WTC11 (cell line): ENCODE data around the gene RGS19. TPM values are rescaled to one million over a fixed set of nuclear protein-coding genes. Genes with fewer than 3 reads are reported as not detected.
A peak's percentile ranks its signal among the peaks of the same experiment; 100 is the strongest.

Experiments
- ATAC-seq: fragments of 200-7000 bp; cut with Tn5 transposase; 2 replicates; pipeline ENCODE4 v1.10.0; 2021; ENCODE audit warnings: mild to moderate bottlenecking, moderate library complexity
- Bru-seq: library from RNA; stranded (reverse); fragments of 400-500 nt; gene quantifications from one replicate; lab custom pipeline; 2021; lab: Mats Ljungman, UMichigan
- CTCF ChIA-PET: fragments of 300-600 bp; sonication (Branson Sonifier 250); formaldehyde crosslinking; loops from one replicate; lab custom pipeline; 2021; ENCODE audit warnings: antibody characterized with exemption; lab: Charles Lee
- POLR2A ChIA-PET: fragments of 350-600 bp; sonication (Branson Sonifier 250); formaldehyde crosslinking; loops from one replicate; lab custom pipeline; 2021; ENCODE audit warnings: antibody characterized with exemption; lab: Charles Lee
- DNase-seq: peaks from one replicate; pipeline ENCODE4 v3.0.0; 2021; ENCODE audit warnings: low spot score
- H3K27ac Mint-ChIP-seq: 2 replicates; pipeline ENCODE4 v1.8.0; 2021; ENCODE audit warnings: mixed read lengths
- H3K27me3 Mint-ChIP-seq: 2 replicates; pipeline ENCODE4 v1.8.0; 2021; ENCODE audit warnings: low read depth, mild to moderate bottlenecking, moderate library complexity, mixed read lengths
- H3K36me3 Mint-ChIP-seq: 2 replicates; pipeline ENCODE4 v1.8.0; 2021; ENCODE audit warnings: mixed read lengths
- H3K4me1 Mint-ChIP-seq: 2 replicates; pipeline ENCODE4 v1.8.0; 2022; ENCODE audit warnings: mixed read lengths
- H3K4me3 Mint-ChIP-seq: 2 replicates; pipeline ENCODE4 v1.8.0; 2021; ENCODE audit warnings: mild to moderate bottlenecking, moderate library complexity, mixed read lengths
- H3K9me3 Mint-ChIP-seq: 2 replicates; pipeline ENCODE4 v1.8.0; 2021; ENCODE audit warnings: mixed read lengths
- AFF4 ChIP-seq: sonication (generic); formaldehyde crosslinking; IDR thresholded peaks from 2 replicates; pipeline ENCODE4 v1.8.1; 2023; ENCODE audit warnings: mild to moderate bottlenecking, missing genetic modification reagents, borderline replicate concordance
- CREB1 ChIP-seq: sonication (generic); formaldehyde crosslinking; IDR thresholded peaks from 2 replicates; pipeline ENCODE4 v1.8.0; 2023; ENCODE audit warnings: mild to moderate bottlenecking, missing genetic modification reagents
- CREM ChIP-seq: sonication (generic); formaldehyde crosslinking; IDR thresholded peaks from 2 replicates; pipeline ENCODE4 v1.8.1; 2022; ENCODE audit warnings: mild to moderate bottlenecking, missing genetic modification reagents, moderate library complexity
- E2F5 ChIP-seq: sonication (generic); formaldehyde crosslinking; IDR thresholded peaks from 2 replicates; pipeline ENCODE4 v1.8.1; 2022; ENCODE audit warnings: mild to moderate bottlenecking, moderate library complexity, missing genetic modification reagents
- ELF4 ChIP-seq: sonication (generic); formaldehyde crosslinking; IDR thresholded peaks from 2 replicates; pipeline ENCODE4 v1.8.1; 2022; ENCODE audit warnings: low read depth, mild to moderate bottlenecking, moderate library complexity, missing genetic modification reagents
- EMX1 ChIP-seq: fragments of 250-450 bp; sonication (Bioruptor Pico); IDR thresholded peaks from 2 replicates; pipeline ENCODE4 v1.8.0; 2021; ENCODE audit warnings: mild to moderate bottlenecking
- ERG ChIP-seq: fragments of 250-450 bp; sonication (Bioruptor Pico); IDR thresholded peaks from 2 replicates; pipeline ENCODE4 v1.8.0; 2021; ENCODE audit warnings: mild to moderate bottlenecking
- HMGA2 ChIP-seq: fragments of 250-450 bp; sonication (Bioruptor Pico); IDR thresholded peaks from 2 replicates; pipeline ENCODE4 v1.4.0; 2021; ENCODE audit warnings: mild to moderate bottlenecking, moderate library complexity
- IRF2 ChIP-seq: sonication (generic); formaldehyde crosslinking; IDR thresholded peaks from 2 replicates; pipeline ENCODE4 v1.8.0; 2022; ENCODE audit warnings: low read depth, missing genetic modification reagents, borderline replicate concordance
- JAZF1 ChIP-seq: fragments of 250-450 bp; sonication (Bioruptor Pico); IDR thresholded peaks from 2 replicates; pipeline ENCODE4 v1.9.0; 2021; ENCODE audit warnings: moderate library complexity, mild to moderate bottlenecking, inconsistent platforms
- MYBL2 ChIP-seq: sonication (generic); formaldehyde crosslinking; IDR thresholded peaks from 2 replicates; pipeline ENCODE4 v1.8.1; 2023; ENCODE audit warnings: mild to moderate bottlenecking, moderate library complexity, missing genetic modification reagents
- OVOL2 ChIP-seq: fragments of 250-450 bp; sonication (Bioruptor Pico); IDR thresholded peaks from 2 replicates; pipeline ENCODE4 v1.9.0; 2021; ENCODE audit warnings: mild to moderate bottlenecking, borderline replicate concordance
- STAT6 ChIP-seq: sonication (generic); formaldehyde crosslinking; conservative IDR thresholded peaks from 2 replicates; pipeline ENCODE4 v1.8.1; 2023; ENCODE audit warnings: mild to moderate bottlenecking, low read depth, missing genetic modification reagents, moderate library complexity
- ZMAT4 ChIP-seq: fragments of 250-450 bp; sonication (Bioruptor Pico); IDR thresholded peaks from 2 replicates; pipeline ENCODE4 v1.9.0; 2021; ENCODE audit warnings: mild to moderate bottlenecking
- ZNF317 ChIP-seq: sonication (generic); formaldehyde crosslinking; IDR thresholded peaks from 2 replicates; pipeline ENCODE4 v1.8.1; 2023; ENCODE audit warnings: low read depth, mild to moderate bottlenecking, moderate library complexity, missing genetic modification reagents, borderline replicate concordance
- ZNF423 ChIP-seq: fragments of 250-450 bp; sonication (Bioruptor Pico); IDR thresholded peaks from 2 replicates; pipeline ENCODE4 v2.1.2; 2022; ENCODE audit warnings: mild to moderate bottlenecking, moderate library complexity
- long read RNA-seq, 3 experiments: library from RNA in 1 of 3; library from capped mRNA in 1 of 3; library from polyadenylated mRNA in 1 of 3; unstranded in 2 of 3; stranded (forward) in 1 of 3; transcript quantifications; one replicate each; pipeline ENCODE4 v2.0.0, GENCODE V29; 2021
- total RNA-seq: library from RNA; stranded (reverse); gene quantifications from 3 replicates; pipeline ENCODE4 v1.2.3, GENCODE V29; 2021
- TF ChIP-seq, protein P1 (sequence below): fragments of 250-450 bp; sonication (Bioruptor Pico); IDR thresholded peaks from 2 replicates; pipeline ENCODE4 v1.9.0; 2021; ENCODE audit warnings: mild to moderate bottlenecking, borderline replicate concordance
- TF ChIP-seq, protein P2 (sequence below): sonication (generic); formaldehyde crosslinking; IDR thresholded peaks from 2 replicates; pipeline ENCODE4 v1.8.0; 2022; ENCODE audit warnings: mild to moderate bottlenecking, missing genetic modification reagents

Gene RGS19, protein sequence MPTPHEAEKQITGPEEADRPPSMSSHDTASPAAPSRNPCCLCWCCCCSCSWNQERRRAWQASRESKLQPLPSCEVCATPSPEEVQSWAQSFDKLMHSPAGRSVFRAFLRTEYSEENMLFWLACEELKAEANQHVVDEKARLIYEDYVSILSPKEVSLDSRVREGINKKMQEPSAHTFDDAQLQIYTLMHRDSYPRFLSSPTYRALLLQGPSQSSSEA
- total RNA-seq, result 13.8 to 15.9 TPM (median 15.1 TPM) in 3 replicates
- percentile 47 among the genes with signal in this experiment for Bru-seq, nascent RNA
- long read RNA-seq, experiment 1, transcript RGS19-202 (6 exons, 1,593 nt), result major isoform, 20 of 53 reads
- long read RNA-seq, experiment 1, transcript RGS19-201 (6 exons, 1,510 nt), result minor isoform, 19 of 53 reads
- long read RNA-seq, experiment 1, partial matches to known transcripts, result 2 of 53 reads
- long read RNA-seq, experiment 1, other reads (novel, unspliced or antisense), result 12 of 53 reads
- long read RNA-seq, experiment 2, partial matches to known transcripts, result 6 of 14 reads
- long read RNA-seq, experiment 2, other reads (novel, unspliced or antisense), result 2 of 14 reads
- long read RNA-seq, experiment 3, transcript RGS19-201 (6 exons, 1,510 nt), result major isoform, 5 of 16 reads
- long read RNA-seq, experiment 3, partial matches to known transcripts, result 4 of 16 reads
- long read RNA-seq, experiment 3, other reads (novel, unspliced or antisense), result 5 of 16 reads

DNA sequence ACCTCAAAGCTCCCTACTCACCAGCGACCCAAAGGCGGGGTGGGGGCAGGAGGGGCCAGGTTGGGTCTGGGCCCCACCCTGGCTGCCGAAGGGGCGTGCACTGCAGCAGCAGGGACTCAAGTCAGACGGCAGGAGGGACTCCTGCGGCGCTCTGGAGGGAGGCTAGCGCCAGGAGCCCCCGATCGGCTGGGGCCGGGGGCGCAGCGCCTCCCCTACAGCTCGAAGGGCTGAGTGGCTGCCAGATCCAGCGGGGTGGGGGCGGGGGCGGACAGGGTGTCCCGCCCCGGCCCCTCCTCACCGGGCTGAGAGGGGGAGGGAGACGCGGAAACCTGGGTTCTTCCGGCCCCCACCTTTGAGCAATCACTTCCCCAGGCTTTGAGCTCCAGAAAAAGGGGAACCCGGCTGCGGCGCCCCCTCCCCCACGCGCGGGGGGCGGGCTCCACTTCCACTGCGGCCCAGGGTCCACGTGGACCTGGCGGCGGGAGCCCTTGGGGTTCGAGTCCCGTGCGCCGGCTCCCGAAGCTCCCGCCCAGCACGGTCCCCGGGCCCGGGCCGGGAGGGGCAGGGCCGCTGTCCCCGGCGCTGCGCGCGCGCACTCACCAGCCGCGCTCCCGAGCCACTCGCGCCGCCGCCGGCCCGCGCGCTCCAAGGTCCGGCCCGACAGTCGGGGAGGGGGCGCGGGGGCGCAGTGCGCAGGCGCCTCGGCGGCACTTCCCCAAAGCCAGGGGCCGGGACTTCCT is at the start of gene RGS19:
Gene RGS19 (minus strand): TSS at position 246 of the 740 bp plus-strand sequence. CDS start 2,632 bp downstream, outside the sequence.
- CTCF ChIA-PET, result interaction anchor here (0.7 to 4.2 kb wide), 12 partner anchors 9 to 99 kb away, joined by 3 to 16 read pairs (median 6); partner anchors contain the start of gene PRPF6
- Mint-ChIP-seq H3K27me3 (peaks cover 35% of the 10 kb centered on the region), H3K36me3 (no peaks in the 10 kb centered on the region), H3K4me3 (peak within 1 kb of the TSS; percentile 80), H3K4me1 (peaks cover 29% of the 10 kb centered on the region), H3K27ac (no peak within 1 kb of the TSS), H3K9me3 (no peaks in the 10 kb centered on the region)
- ATAC-seq (peak; percentile 40), DNase-seq (peak; percentile 75)
- POLR2A ChIA-PET, result interaction anchor here (1.0 to 1.1 kb wide), 2 partner anchors 13 to 583 kb away, joined by 3 to 4 read pairs; no protein-coding TSS in a partner anchor
- TF ChIP-seq CREB1 (CRISPR knock-in tag) (no peak), MYBL2 (no peak), IRF2 (CRISPR knock-in tag) (no peak), ZNF423 (no peak), AFF4 (CRISPR knock-in tag) (no peak), ZMAT4 (CRISPR knock-in tag) (no peak), HMGA2 (CRISPR knock-in tag) (no peak), ZNF317 (CRISPR knock-in tag) (0 out of 2 replicates have a peak, but pooled peaks have one; percentile 19), STAT6 (CRISPR knock-in tag) (no peak), JAZF1 (no peak), EMX1 (no peak), OVOL2 (CRISPR knock-in tag) (no peak), E2F5 (CRISPR knock-in tag) (0 out of 2 replicates have a peak, but pooled peaks have one; percentile 46), ELF4 (CRISPR knock-in tag) (0 out of 2 replicates have a peak, but pooled peaks have one; percentile 40), CREM (CRISPR knock-in tag) (no peak), ERG (CRISPR knock-in tag) (no peak)
- TF ChIP-seq, protein P1, sequence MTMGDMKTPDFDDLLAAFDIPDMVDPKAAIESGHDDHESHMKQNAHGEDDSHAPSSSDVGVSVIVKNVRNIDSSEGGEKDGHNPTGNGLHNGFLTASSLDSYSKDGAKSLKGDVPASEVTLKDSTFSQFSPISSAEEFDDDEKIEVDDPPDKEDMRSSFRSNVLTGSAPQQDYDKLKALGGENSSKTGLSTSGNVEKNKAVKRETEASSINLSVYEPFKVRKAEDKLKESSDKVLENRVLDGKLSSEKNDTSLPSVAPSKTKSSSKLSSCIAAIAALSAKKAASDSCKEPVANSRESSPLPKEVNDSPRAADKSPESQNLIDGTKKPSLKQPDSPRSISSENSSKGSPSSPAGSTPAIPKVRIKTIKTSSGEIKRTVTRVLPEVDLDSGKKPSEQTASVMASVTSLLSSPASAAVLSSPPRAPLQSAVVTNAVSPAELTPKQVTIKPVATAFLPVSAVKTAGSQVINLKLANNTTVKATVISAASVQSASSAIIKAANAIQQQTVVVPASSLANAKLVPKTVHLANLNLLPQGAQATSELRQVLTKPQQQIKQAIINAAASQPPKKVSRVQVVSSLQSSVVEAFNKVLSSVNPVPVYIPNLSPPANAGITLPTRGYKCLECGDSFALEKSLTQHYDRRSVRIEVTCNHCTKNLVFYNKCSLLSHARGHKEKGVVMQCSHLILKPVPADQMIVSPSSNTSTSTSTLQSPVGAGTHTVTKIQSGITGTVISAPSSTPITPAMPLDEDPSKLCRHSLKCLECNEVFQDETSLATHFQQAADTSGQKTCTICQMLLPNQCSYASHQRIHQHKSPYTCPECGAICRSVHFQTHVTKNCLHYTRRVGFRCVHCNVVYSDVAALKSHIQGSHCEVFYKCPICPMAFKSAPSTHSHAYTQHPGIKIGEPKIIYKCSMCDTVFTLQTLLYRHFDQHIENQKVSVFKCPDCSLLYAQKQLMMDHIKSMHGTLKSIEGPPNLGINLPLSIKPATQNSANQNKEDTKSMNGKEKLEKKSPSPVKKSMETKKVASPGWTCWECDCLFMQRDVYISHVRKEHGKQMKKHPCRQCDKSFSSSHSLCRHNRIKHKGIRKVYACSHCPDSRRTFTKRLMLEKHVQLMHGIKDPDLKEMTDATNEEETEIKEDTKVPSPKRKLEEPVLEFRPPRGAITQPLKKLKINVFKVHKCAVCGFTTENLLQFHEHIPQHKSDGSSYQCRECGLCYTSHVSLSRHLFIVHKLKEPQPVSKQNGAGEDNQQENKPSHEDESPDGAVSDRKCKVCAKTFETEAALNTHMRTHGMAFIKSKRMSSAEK (CRISPR knock-in tag), result no peak
- TF ChIP-seq, protein P2, sequence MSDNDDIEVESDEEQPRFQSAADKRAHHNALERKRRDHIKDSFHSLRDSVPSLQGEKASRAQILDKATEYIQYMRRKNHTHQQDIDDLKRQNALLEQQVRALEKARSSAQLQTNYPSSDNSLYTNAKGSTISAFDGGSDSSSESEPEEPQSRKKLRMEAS, result peak; percentile 41; the same call in 1 of the 2 replicates
